Measurements from ENCODE around the gene PKHD1.

PKHD1 gene

DNA sequence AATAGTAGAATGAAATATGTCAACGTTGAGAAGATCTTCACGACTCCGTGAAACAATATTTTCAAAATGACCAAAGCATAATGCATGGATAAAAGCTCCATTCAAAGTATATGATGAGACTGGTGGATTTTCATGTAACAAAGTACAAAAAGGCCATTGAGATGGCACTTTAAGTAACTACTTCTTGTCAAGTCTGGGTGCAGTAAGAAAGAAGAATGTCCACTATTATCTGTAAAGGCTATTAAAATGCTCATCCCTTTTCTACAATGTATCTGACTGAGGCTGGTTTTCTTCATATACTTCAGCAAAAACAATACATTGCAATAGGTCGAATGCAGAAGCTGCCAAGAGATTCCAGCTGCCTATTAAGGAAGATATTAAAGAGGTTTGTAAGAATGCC lies 457.4 kb downstream of the PKHD1 start (continued):
- TF ChIP-seq, protein P1, sequence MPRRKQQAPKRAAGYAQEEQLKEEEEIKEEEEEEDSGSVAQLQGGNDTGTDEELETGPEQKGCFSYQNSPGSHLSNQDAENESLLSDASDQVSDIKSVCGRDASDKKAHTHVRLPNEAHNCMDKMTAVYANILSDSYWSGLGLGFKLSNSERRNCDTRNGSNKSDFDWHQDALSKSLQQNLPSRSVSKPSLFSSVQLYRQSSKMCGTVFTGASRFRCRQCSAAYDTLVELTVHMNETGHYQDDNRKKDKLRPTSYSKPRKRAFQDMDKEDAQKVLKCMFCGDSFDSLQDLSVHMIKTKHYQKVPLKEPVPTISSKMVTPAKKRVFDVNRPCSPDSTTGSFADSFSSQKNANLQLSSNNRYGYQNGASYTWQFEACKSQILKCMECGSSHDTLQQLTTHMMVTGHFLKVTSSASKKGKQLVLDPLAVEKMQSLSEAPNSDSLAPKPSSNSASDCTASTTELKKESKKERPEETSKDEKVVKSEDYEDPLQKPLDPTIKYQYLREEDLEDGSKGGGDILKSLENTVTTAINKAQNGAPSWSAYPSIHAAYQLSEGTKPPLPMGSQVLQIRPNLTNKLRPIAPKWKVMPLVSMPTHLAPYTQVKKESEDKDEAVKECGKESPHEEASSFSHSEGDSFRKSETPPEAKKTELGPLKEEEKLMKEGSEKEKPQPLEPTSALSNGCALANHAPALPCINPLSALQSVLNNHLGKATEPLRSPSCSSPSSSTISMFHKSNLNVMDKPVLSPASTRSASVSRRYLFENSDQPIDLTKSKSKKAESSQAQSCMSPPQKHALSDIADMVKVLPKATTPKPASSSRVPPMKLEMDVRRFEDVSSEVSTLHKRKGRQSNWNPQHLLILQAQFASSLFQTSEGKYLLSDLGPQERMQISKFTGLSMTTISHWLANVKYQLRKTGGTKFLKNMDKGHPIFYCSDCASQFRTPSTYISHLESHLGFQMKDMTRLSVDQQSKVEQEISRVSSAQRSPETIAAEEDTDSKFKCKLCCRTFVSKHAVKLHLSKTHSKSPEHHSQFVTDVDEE (CRISPR knock-in tag; IDR thresholded peaks at IDR 0.05), result no peak
- TF ChIP-seq RARB (CRISPR knock-in tag; IDR thresholded peaks at IDR 0.05) (no peak), PPARA (CRISPR knock-in tag; IDR thresholded peaks at IDR 0.05; ENCODE audit: borderline replicate concordance) (no peak), ZC3H10 (CRISPR knock-in tag; IDR thresholded peaks at IDR 0.05) (no peak)

DNA sequence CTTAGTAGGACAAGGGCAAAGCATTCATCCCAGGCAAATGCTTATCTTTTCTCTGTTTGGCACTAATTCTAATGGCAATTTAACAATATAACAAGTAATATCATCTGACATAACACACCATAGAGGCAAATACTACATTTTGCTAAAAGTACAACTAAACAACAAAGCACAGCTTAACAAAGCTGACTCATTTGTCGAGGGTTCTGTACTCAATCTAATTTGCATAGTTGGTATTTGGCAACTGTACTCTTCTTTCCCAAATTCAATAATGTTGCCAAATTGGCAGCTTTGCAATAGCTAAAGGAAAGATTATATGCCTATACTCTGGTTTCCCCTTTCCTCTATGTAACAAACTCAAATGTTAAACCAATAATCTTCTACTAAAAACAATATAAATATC lies 461.0 kb downstream of the PKHD1 start:
- TF ChIP-seq ZC3H10 (CRISPR knock-in tag; IDR thresholded peaks at IDR 0.05) (no peak), ZNF565 (CRISPR knock-in tag; conservative IDR thresholded peaks at IDR 0.05; ENCODE audit: low read depth) (no peak), GLIS3 (CRISPR knock-in tag; IDR thresholded peaks at IDR 0.05) (no peak), ISL1 (CRISPR knock-in tag; IDR thresholded peaks at IDR 0.05) (no peak), BACH2 (CRISPR knock-in tag; IDR thresholded peaks at IDR 0.05; ENCODE audit: borderline replicate concordance) (no peak), ARNTL (CRISPR knock-in tag; IDR thresholded peaks at IDR 0.05; ENCODE audit: borderline replicate concordance, low read depth) (no peak), TOX (CRISPR knock-in tag; IDR thresholded peaks at IDR 0.05; ENCODE audit: borderline replicate concordance) (no peak), ZNF70 (CRISPR knock-in tag; IDR thresholded peaks at IDR 0.05) (no peak), OSR1 (CRISPR knock-in tag; IDR thresholded peaks at IDR 0.05) (no peak), ESRRG (CRISPR knock-in tag; IDR thresholded peaks at IDR 0.05) (no peak), SNAI2 (CRISPR knock-in tag; IDR thresholded peaks at IDR 0.05) (no peak)
- TF ChIP-seq, protein P2, sequence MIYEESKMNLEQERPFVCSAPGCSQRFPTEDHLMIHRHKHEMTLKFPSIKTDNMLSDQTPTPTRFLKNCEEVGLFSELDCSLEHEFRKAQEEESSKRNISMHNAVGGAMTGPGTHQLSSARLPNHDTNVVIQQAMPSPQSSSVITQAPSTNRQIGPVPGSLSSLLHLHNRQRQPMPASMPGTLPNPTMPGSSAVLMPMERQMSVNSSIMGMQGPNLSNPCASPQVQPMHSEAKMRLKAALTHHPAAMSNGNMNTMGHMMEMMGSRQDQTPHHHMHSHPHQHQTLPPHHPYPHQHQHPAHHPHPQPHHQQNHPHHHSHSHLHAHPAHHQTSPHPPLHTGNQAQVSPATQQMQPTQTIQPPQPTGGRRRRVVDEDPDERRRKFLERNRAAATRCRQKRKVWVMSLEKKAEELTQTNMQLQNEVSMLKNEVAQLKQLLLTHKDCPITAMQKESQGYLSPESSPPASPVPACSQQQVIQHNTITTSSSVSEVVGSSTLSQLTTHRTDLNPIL (CRISPR knock-in tag; IDR thresholded peaks at IDR 0.05; ENCODE audit: low read depth), result no peak
- TF ChIP-seq, protein P3, sequence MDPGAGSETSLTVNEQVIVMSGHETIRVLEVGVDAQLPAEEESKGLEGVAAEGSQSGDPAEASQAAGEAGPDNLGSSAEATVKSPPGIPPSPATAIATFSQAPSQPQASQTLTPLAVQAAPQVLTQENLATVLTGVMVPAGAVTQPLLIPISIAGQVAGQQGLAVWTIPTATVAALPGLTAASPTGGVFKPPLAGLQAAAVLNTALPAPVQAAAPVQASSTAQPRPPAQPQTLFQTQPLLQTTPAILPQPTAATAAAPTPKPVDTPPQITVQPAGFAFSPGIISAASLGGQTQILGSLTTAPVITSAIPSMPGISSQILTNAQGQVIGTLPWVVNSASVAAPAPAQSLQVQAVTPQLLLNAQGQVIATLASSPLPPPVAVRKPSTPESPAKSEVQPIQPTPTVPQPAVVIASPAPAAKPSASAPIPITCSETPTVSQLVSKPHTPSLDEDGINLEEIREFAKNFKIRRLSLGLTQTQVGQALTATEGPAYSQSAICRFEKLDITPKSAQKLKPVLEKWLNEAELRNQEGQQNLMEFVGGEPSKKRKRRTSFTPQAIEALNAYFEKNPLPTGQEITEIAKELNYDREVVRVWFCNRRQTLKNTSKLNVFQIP (CRISPR knock-in tag; IDR thresholded peaks at IDR 0.05; ENCODE audit: borderline replicate concordance, low read depth), result no peak
- TF ChIP-seq, protein P4, sequence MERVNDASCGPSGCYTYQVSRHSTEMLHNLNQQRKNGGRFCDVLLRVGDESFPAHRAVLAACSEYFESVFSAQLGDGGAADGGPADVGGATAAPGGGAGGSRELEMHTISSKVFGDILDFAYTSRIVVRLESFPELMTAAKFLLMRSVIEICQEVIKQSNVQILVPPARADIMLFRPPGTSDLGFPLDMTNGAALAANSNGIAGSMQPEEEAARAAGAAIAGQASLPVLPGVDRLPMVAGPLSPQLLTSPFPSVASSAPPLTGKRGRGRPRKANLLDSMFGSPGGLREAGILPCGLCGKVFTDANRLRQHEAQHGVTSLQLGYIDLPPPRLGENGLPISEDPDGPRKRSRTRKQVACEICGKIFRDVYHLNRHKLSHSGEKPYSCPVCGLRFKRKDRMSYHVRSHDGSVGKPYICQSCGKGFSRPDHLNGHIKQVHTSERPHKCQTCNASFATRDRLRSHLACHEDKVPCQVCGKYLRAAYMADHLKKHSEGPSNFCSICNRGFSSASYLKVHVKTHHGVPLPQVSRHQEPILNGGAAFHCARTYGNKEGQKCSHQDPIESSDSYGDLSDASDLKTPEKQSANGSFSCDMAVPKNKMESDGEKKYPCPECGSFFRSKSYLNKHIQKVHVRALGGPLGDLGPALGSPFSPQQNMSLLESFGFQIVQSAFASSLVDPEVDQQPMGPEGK (CRISPR knock-in tag; IDR thresholded peaks at IDR 0.05; ENCODE audit: borderline replicate concordance), result no peak
- TF ChIP-seq, protein P5, sequence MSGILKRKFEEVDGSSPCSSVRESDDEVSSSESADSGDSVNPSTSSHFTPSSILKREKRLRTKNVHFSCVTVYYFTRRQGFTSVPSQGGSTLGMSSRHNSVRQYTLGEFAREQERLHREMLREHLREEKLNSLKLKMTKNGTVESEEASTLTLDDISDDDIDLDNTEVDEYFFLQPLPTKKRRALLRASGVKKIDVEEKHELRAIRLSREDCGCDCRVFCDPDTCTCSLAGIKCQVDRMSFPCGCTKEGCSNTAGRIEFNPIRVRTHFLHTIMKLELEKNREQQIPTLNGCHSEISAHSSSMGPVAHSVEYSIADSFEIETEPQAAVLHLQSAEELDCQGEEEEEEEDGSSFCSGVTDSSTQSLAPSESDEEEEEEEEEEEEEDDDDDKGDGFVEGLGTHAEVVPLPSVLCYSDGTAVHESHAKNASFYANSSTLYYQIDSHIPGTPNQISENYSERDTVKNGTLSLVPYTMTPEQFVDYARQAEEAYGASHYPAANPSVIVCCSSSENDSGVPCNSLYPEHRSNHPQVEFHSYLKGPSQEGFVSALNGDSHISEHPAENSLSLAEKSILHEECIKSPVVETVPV (CRISPR knock-in tag; IDR thresholded peaks at IDR 0.05), result no peak
- ATAC-seq, result no peak

DNA sequence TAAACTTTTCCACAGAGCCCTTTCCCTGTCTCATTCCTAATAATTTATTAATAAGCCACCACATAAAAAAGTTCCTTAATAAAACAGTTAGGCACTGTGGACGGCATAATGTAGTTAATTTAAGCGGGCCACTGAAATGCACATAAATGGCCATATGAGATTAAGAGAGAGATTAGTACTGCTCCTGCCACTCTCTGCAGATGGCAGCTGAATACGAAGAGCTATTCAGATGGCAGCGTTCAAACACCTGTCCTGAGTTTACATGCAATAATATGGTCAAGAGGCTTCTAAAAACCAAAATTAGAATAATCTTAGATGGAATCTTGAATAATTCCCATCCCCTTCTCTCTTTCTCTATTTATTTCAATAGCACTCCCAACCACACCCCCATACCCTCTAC lies 461.8 kb downstream of the PKHD1 start:
- no peak for ATAC-seq
- TF ChIP-seq RARB (CRISPR knock-in tag; IDR thresholded peaks at IDR 0.05), result no peak
- TF ChIP-seq TOX (CRISPR knock-in tag; IDR thresholded peaks at IDR 0.05; ENCODE audit: borderline replicate concordance), result no peak
- no peak for TF ChIP-seq OSR1 (CRISPR knock-in tag; IDR thresholded peaks at IDR 0.05)
- no peak for TF ChIP-seq ZFP30 (CRISPR knock-in tag; IDR thresholded peaks at IDR 0.05)
- TF ChIP-seq, protein P2 (CRISPR knock-in tag; IDR thresholded peaks at IDR 0.05; ENCODE audit: low read depth), result no peak
- TF ChIP-seq, protein P1 (CRISPR knock-in tag; IDR thresholded peaks at IDR 0.05), result no peak
